Measurements from ENCODE around the gene CENPU.

The CENPU gene

DNA sequence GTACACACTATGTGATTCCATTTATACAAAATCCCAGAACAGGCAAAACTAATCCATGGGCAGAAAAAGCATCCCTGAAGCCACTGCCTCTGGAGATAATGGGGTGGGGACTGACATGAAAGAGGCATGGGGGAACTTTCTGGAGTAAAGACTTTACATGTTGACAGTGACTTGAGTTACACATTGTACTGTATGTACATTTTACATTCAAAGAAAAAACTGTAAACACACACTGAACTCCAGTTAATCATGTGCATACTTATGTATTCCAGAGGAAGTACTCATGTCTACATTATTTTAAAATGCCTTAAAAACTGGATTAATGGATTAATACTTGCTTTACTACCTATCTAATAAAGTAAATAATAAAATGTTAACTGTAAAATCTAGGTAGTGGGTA lies 21.6 kb downstream of the CENPU start:
- DNase-seq (ENCODE audit: insufficient read length, low spot score) (no peak), FAIRE-seq (no peak)
- TF ChIP-seq POLR2A (IDR thresholded peaks at IDR 0.05; ENCODE audit: low read depth, low read length), result no peak

- DNase-seq (ENCODE audit: insufficient read length, low spot score) (no peak), FAIRE-seq (no peak)
- TF ChIP-seq POLR2A (IDR thresholded peaks at IDR 0.05; ENCODE audit: low read depth, low read length), result no peak
Measured at GRCh38 chr4:184706453-184706852, 27.4 kb downstream of the CENPU start.

DNA sequence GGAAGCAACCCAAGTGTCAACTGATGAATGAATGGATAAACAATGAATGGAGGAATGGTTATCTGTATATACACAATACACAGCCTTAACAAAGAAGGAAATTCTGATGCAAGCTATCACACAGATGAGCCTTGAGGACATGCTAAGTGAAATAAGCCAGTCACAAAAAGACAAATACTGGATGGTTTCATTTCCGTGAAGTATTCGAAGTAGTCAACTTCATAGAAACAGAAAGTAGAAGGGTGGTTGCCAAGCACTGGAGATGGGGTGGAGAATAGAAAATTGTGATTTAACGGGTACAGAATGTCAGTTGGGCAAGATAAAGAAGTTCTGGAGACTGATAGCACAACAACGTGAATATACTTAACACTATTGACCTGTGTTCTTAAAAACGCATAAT lies 28.2 kb downstream of the CENPU start:
- TF ChIP-seq POLR2A (IDR thresholded peaks at IDR 0.05; ENCODE audit: low read depth, low read length), result no peak
- FAIRE-seq, result no peak

DNA sequence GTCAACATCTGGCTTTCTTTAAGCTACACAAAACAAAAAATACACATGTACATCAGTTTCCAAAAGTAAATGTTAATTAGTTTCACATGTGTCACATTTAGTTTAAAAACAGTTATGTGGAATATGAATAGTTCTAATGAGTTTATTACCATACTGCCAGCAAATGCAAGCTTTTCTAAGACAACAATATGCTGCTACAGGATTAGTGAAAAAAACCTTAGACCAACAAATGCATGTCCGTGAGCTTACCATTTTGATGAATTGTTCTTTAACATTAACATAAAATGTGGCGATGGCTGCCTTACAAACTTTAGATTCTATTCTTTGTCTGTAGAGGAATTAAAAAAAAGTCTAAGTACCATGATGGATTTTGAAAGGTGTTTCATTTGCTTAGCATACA lies 31.8 kb downstream of the CENPU start:
- TF ChIP-seq POLR2A (IDR thresholded peaks at IDR 0.05; ENCODE audit: low read depth, low read length), result no peak
- FAIRE-seq, result no peak
- no peak for DNase-seq (ENCODE audit: insufficient read length, low spot score)

More for the DNA sequence above, 28.2 kb downstream of the CENPU start:
- no peak for DNase-seq (ENCODE audit: insufficient read length, low spot score)

- DNase-seq (ENCODE audit: insufficient read length, low spot score) (no peak), FAIRE-seq (no peak)
- no peak for TF ChIP-seq POLR2A (IDR thresholded peaks at IDR 0.05; ENCODE audit: low read depth, low read length)
Measured at GRCh38 chr4:184699941-184700340, 34.0 kb downstream of the CENPU start.

DNA sequence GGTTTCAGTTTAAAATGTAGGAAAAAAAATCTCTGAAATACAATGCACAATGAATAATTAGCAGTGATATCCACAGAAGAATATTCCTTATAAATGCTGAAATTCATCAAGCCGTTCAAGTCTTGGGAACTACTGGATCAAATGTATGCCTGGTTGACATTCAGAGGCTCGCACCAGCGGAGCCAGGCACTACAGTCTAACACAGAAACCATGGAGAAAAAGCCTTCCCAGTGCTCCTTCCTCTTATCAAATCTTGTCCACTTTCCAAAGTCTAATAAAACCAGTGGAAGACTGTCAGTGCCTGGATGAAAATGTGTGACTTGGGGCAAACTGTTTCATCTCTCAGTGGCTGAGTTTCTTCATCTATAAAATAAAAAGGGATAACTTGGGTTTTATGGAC lies 35.9 kb downstream of the CENPU start:
- no peak for TF ChIP-seq POLR2A (IDR thresholded peaks at IDR 0.05; ENCODE audit: low read depth, low read length)
- DNase-seq (ENCODE audit: insufficient read length, low spot score) (no peak), FAIRE-seq (no peak)

DNA sequence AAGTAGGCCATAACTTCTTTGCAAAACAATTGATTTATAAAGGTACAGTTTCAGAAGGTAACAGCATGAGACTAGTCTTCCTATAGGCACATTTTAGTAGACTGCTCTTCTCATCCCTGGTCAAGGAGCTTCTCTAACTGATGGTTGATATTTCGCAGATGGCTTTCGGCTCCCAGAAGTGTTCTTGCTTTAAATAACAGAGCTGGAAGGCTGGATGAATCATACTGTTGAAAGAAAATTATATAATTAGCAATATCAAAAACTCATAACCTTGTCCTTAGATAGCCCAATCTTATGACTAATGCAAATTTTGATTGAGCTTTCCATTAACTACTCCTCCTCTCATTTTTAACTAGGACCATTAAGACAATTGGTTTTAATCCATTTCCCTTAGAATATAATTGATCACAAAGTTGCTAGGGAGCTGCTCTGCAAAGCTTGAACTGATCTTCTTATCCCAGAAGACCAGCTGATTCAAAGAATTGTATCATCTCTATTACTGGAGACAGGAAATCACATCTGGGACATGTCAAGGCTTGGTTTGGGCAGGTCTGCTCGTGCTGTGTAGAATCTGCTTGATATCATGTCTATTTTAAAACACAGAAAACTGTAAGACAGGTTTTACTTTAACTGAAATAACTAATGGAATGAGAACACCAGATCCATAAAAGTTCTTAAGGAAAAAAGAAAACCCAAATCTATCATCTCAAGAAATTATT lies 38.6 kb downstream of the CENPU start:
- no peak for TF ChIP-seq POLR2A (IDR thresholded peaks at IDR 0.05; ENCODE audit: low read depth, low read length)
- FAIRE-seq, result no peak
- DNase-seq (ENCODE audit: insufficient read length, low spot score), result no peak

GRCh38 chr4:184694412-184694956 lies 39.4 kb downstream of the CENPU start:
- no peak for DNase-seq (ENCODE audit: insufficient read length, low spot score)
- FAIRE-seq, result no peak
- TF ChIP-seq POLR2A (IDR thresholded peaks at IDR 0.05; ENCODE audit: low read depth, low read length), result no peak

- no peak for FAIRE-seq
- TF ChIP-seq POLR2A (IDR thresholded peaks at IDR 0.05; ENCODE audit: low read depth, low read length), result no peak
- no peak for DNase-seq (ENCODE audit: insufficient read length, low spot score)
Measured at GRCh38 chr4:184693056-184693455, 40.8 kb downstream of the CENPU start.

GRCh38 chr4:184689681-184690080 lies 44.2 kb downstream of the CENPU start:
- DNase-seq (ENCODE audit: insufficient read length, low spot score), result no peak
- no peak for FAIRE-seq
- TF ChIP-seq POLR2A (IDR thresholded peaks at IDR 0.05; ENCODE audit: low read depth, low read length), result no peak

GRCh38 chr4:184688447-184688846 lies 45.4 kb downstream of the CENPU start:
- TF ChIP-seq POLR2A (IDR thresholded peaks at IDR 0.05; ENCODE audit: low read depth, low read length), result no peak
- FAIRE-seq (peak; percentile 94), DNase-seq (ENCODE audit: insufficient read length, low spot score) (peak; percentile 62)

GRCh38 chr4:184688005-184688404 lies 45.9 kb downstream of the CENPU start:
- FAIRE-seq, result no peak
- TF ChIP-seq POLR2A (IDR thresholded peaks at IDR 0.05; ENCODE audit: low read depth, low read length), result no peak
- DNase-seq (ENCODE audit: insufficient read length, low spot score), result no peak

GRCh38 chr4:184684491-184685189 lies 49.3 kb downstream of the CENPU start:
- no peak for DNase-seq (ENCODE audit: insufficient read length, low spot score)
- no peak for TF ChIP-seq POLR2A (IDR thresholded peaks at IDR 0.05; ENCODE audit: low read depth, low read length)
- FAIRE-seq, result no peak

DNA sequence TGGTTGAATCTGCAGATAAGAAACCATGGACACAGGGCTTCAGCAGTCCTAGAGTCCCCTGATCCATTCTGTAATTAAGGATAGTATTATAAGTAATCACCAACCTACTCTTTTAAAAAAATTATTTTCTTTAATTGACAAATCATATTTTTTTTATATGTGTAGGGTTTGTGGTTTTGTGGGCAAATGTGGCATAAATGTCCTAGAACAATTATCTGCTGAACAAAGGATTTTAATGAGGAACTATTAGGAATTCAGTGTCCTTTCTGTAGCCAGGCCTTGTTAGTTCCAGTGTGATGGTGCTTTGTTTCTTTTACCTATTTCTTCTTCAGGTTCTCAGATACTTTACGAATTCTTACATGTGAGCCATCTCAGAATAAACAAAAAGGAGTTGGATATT lies 52.0 kb downstream of the CENPU start:
- FAIRE-seq, result no peak
- DNase-seq (ENCODE audit: insufficient read length, low spot score), result no peak

DNA sequence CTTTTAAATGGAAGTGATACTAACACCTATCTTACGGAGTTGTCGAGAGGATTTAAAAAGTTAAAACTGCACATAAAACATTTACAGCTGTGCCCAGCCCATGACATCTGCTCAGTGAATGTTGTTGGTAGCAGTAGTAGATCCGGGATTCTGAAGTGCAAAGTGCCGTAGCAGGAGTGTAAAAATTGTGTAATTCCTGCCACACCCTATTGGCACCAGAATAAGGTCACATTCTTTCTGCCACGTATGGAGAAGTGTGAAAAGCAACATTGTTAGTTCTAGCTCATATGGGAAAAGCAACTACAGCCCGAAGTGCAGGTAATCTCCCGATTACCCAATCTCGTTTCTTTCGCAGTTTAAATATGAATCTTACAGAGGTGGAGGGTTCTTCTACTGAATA lies 53.2 kb downstream of the CENPU start:
- FAIRE-seq (no peak), DNase-seq (ENCODE audit: insufficient read length, low spot score) (no peak)
- no peak for TF ChIP-seq POLR2A (IDR thresholded peaks at IDR 0.05; ENCODE audit: low read depth, low read length)

More for the DNA sequence above, 52.0 kb downstream of the CENPU start:
- no peak for TF ChIP-seq POLR2A (IDR thresholded peaks at IDR 0.05; ENCODE audit: low read depth, low read length)
